Measurements from ENCODE around the gene EMILIN3.

- no peak for TF ChIP-seq CTCF (IDR thresholded peaks at IDR 0.05; ENCODE audit: poor library complexity)
- TF ChIP-seq EZH2 (IDR thresholded peaks at IDR 0.05; ENCODE audit: borderline replicate concordance): no peak
Measured at GRCh38 chr20:41405436-41405835, 38.8 kb upstream of the EMILIN3 start.
